ENCODE data around the gene AGTRAP. TPM values are rescaled to one million over a fixed set of nuclear protein-coding genes. Genes with fewer than 3 reads are reported as not detected.

The AGTRAP gene
- total RNA-seq, 2 experiments from 2014 or later, result 13.2 to 13.3 TPM

DNA sequence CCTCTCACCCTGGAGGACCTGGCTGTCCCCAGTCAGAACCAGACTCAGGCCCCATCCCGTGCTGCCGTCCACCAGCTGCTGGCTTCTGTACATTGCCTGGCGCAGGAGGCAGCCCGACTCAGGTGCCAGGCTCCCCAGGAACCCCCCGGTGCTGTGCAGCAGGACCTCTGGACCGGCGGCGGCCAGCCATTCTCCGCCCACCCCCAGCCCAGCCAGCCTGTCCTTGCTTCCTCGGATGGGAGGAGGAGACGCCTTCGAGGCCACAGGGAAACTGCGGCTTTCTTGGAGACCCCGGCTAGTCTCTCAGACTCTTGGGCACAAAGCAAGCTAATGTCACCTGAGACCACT lies 30.5 kb downstream of the AGTRAP start:
- Mint-ChIP-seq H3K4me3 (no peak overlapping the region), H3K9me3 (ENCODE audit: low read depth) (no peaks in the 10 kb centered on the region), H3K4me1 (no peaks in the 10 kb centered on the region), H3K27ac (no peak overlapping the region), H3K27me3 (peaks cover 8% of the 10 kb centered on the region), H3K36me3 (ENCODE audit: low read depth) (no peaks in the 10 kb centered on the region)
- POLR2A ChIA-PET, result interaction anchor here (0.6 kb wide), 1 partner anchor 433 kb away, joined by 3 read pairs; no protein-coding TSS in a partner anchor
- intact Hi-C loops (cut with DNase I, micrococcal nuclease), result no loop called here
- ATAC-seq (no peak), DNase-seq (no peak)
- CTCF ChIA-PET, result no interaction called here

DNA sequence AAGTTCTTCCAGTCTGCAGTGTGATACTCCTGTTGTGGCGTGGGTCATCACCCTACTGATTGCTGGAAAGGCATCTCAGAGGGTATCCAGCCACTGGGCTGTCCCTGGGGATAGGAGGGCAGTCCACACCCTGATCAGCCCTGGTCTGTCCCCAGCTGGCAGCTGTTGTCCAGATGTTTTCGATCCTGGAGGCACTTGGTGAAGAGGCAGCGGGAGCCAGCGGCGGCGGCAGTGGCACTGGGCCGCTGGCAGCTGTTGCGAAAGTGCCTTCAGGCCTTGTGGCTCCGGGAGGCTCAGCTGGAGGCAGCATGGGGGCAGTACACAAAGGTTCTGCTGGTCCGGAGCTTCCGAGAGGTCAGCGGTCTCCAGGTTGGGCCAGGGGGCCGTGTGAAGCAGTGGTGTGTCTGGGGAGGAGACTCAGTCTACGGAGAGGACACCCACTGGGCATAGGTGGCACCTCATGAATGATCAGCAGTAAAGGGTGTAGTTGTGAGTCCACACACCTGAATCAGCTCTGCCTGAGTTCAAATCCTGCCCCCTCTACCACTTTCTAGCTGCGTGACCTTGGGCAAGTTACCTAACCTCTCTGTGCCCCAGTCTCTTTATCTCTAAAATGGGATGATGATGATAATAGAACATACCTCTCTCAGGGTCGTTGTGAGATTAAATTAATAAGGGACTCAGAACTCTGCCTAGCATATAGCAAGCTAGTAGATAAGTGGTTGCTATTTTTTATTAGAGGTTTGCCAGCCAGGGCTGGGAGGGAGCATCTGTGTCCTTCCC lies 32.2 kb downstream of the AGTRAP start:
- H3K4me3 Mint-ChIP-seq, result no peak overlapping the region
- peaks cover 5% of the 10 kb centered on the region for H3K27me3 Mint-ChIP-seq
- intact Hi-C loops (cut with DNase I, micrococcal nuclease), result no loop called here
- CTCF ChIA-PET, result no interaction called here
- no peaks in the 10 kb centered on the region for H3K9me3 Mint-ChIP-seq (ENCODE audit: low read depth)
- no peak overlapping the region for H3K27ac Mint-ChIP-seq
- DNase-seq, result no peak
- H3K36me3 Mint-ChIP-seq (ENCODE audit: low read depth), result no peaks in the 10 kb centered on the region
- ATAC-seq, result no peak
- no peaks in the 10 kb centered on the region for H3K4me1 Mint-ChIP-seq
- POLR2A ChIA-PET, result no interaction called here

GRCh38 chr1:11768821-11769220 lies 32.9 kb downstream of the AGTRAP start:
- DNase-seq (no peak), ATAC-seq (no peak)
- H3K36me3 Mint-ChIP-seq (ENCODE audit: low read depth), result no peaks in the 10 kb centered on the region
- H3K27me3 Mint-ChIP-seq, result peaks cover under 1% of the 10 kb centered on the region
- no peak overlapping the region for H3K4me3 Mint-ChIP-seq
- no peak overlapping the region for H3K27ac Mint-ChIP-seq
- no peaks in the 10 kb centered on the region for H3K4me1 Mint-ChIP-seq
- ChIA-PET POLR2A (no interaction called here), CTCF (no interaction called here)
- H3K9me3 Mint-ChIP-seq (ENCODE audit: low read depth), result no peaks in the 10 kb centered on the region
- intact Hi-C loops (cut with DNase I, micrococcal nuclease), result no loop called here

GRCh38 chr1:11769274-11769673 lies 33.3 kb downstream of the AGTRAP start:
- Mint-ChIP-seq H3K27me3 (no peaks in the 10 kb centered on the region), H3K9me3 (ENCODE audit: low read depth) (no peaks in the 10 kb centered on the region), H3K4me3 (no peak overlapping the region), H3K36me3 (ENCODE audit: low read depth) (no peaks in the 10 kb centered on the region), H3K4me1 (no peaks in the 10 kb centered on the region), H3K27ac (no peak overlapping the region)
- DNase-seq, result no peak
- intact Hi-C loops (cut with DNase I, micrococcal nuclease), result no loop called here
- CTCF ChIA-PET, result no interaction called here
- ATAC-seq, result no peak
- POLR2A ChIA-PET, result no interaction called here

DNA sequence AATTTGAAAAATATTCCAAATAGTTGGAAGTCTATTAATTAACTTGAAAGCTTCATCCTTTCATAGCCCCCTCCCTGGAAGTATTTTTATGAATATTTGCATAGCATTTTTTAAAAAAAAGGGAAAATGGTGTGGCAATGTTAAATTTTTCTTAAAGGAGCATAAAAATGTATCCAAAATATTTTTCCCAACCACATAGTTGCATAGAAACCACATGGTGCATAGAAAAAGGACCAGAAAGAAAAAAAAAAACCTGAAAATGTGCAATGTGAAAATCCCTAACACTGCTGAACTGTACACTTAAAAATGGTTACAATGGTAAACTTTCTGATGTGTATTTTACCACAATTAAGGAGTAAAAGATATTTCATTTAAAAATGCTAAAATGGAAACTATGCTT lies 34.1 kb downstream of the AGTRAP start:
- H3K27me3 Mint-ChIP-seq, result no peaks in the 10 kb centered on the region
- DNase-seq, result no peak
- no peak for ATAC-seq
- H3K4me3 Mint-ChIP-seq, result no peak overlapping the region
- no peaks in the 10 kb centered on the region for H3K4me1 Mint-ChIP-seq
- ChIA-PET CTCF (no interaction called here), POLR2A (no interaction called here)
- H3K27ac Mint-ChIP-seq, result no peak overlapping the region
- intact Hi-C loops (cut with DNase I, micrococcal nuclease), result no loop called here
- no peaks in the 10 kb centered on the region for H3K9me3 Mint-ChIP-seq (ENCODE audit: low read depth)
- H3K36me3 Mint-ChIP-seq (ENCODE audit: low read depth), result no peaks in the 10 kb centered on the region

DNA sequence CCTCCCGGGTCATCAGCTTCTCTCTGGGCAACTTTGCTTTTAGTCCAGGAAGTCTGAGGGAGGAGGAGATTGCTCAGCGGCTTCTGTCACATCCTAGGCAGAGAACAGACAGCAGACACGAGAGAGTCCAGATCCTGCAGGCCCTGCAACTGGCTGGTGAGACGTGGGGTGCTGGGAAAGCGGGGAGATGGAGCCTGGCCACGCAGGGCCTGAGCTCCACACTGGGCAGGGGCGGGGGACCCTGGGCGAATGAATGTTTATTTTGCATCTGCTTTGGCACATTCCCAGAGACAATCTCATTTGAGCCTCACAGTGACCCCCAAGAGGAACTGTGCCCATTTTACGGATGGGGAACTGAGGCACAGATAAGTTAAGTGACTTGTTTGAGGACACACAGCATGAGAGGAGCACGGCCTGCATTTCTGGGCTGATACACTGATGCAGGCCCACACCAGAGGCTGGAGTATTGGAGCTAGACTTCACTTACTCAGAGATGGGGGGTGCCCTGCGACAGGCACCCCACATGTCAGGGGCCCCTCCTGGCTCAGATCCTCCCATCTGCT lies 35.6 kb downstream of the AGTRAP start:
- DNase-seq, result no peak
- Mint-ChIP-seq H3K27me3 (no peaks in the 10 kb centered on the region), H3K36me3 (ENCODE audit: low read depth) (no peaks in the 10 kb centered on the region), H3K4me1 (no peaks in the 10 kb centered on the region), H3K27ac (no peak overlapping the region), H3K9me3 (ENCODE audit: low read depth) (no peaks in the 10 kb centered on the region), H3K4me3 (no peak overlapping the region)
- CTCF ChIA-PET, result no interaction called here
- intact Hi-C loops (cut with DNase I, micrococcal nuclease), result no loop called here
- ATAC-seq, result no peak
- POLR2A ChIA-PET, result no interaction called here

DNA sequence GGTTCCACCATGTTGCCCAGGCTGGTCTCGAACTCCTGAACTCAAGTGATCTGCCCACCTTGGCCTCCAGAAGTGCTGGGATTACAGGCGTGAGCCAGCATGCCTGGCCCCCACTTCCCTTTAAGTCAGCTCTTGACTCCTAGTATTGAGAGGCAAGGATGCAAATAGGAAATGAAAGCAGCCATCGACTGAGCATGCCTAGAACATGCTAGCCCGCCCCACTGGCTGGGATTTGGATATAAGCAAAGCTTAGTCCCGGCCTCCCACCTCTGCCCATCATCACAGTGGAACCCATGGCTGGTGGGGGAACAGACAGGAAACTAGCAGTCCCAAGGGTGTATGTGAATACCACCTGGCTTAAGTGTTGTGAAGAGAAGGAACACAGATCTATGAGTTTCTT lies 36.5 kb downstream of the AGTRAP start:
- DNase-seq (no peak), ATAC-seq (no peak)
- Mint-ChIP-seq H3K27ac (no peak overlapping the region), H3K27me3 (no peaks in the 10 kb centered on the region), H3K9me3 (ENCODE audit: low read depth) (no peaks in the 10 kb centered on the region), H3K4me1 (no peaks in the 10 kb centered on the region), H3K36me3 (ENCODE audit: low read depth) (no peaks in the 10 kb centered on the region), H3K4me3 (no peak overlapping the region)
- intact Hi-C loops (cut with DNase I, micrococcal nuclease), result no loop called here
- ChIA-PET CTCF (interaction anchor here (0.6 kb wide), 1 partner anchor 13 kb away, joined by 3 read pairs; no protein-coding TSS in a partner anchor), POLR2A (no interaction called here)

GRCh38 chr1:11774753-11775152 lies 38.8 kb downstream of the AGTRAP start:
- no peak overlapping the region for H3K4me3 Mint-ChIP-seq
- CTCF ChIA-PET, result interaction anchor here (0.6 kb wide), 1 partner anchor 89 kb away, joined by 3 read pairs; no protein-coding TSS in a partner anchor

DNA sequence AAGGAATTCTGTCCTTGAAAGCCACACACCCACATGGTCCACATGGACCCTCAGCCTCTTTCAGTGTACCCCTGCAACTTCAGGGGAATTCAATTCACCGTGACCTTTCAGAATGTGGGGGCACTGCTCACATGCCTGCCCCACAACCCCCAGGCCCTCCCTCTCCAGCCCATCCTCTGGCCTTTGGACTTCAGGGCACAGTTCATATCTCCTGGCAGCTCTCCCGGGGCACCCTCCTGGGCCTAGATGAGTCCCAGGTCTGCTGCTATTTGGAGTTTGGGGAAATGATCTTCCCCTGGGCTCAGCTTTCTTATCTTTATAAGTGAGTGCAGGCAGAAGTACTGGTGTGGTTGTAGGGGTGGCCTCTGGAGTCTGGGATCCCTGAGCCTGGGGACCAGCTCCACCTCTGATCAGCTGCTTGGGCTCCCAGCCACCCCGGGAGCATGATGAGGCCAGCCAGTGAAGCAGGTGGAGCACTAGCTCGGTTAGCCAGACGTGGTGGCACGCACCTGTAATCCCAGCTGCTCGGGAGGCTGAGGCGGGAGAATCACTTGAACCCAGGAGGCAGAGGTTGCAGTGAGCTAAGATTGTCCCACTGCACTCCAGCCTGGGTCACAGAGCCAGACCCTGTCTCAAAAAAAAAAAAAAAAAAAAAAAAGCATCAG lies 41.9 kb downstream of the AGTRAP start:
- Mint-ChIP-seq H3K36me3 (ENCODE audit: low read depth) (no peaks in the 10 kb centered on the region), H3K4me1 (no peaks in the 10 kb centered on the region), H3K27ac (no peak overlapping the region), H3K27me3 (no peaks in the 10 kb centered on the region), H3K9me3 (ENCODE audit: low read depth) (no peaks in the 10 kb centered on the region), H3K4me3 (no peak overlapping the region)
- no peak for DNase-seq
- ChIA-PET CTCF (no interaction called here), POLR2A (interaction anchor here (0.6 to 0.7 kb wide), 3 partner anchors 74 to 912 kb away, joined by 3 to 6 read pairs (median 3); no protein-coding TSS in a partner anchor)
- ATAC-seq, result no peak
- intact Hi-C loops (cut with DNase I, micrococcal nuclease), result no loop called here

More at GRCh38 chr1:11774753-11775152, 38.8 kb downstream of the AGTRAP start:
- DNase-seq (no peak), ATAC-seq (no peak)
- Mint-ChIP-seq H3K4me1 (no peaks in the 10 kb centered on the region), H3K27me3 (no peaks in the 10 kb centered on the region), H3K27ac (no peak overlapping the region), H3K9me3 (ENCODE audit: low read depth) (no peaks in the 10 kb centered on the region), H3K36me3 (ENCODE audit: low read depth) (no peaks in the 10 kb centered on the region)
- intact Hi-C loops (cut with DNase I, micrococcal nuclease), result no loop called here
- POLR2A ChIA-PET, result no interaction called here

DNA sequence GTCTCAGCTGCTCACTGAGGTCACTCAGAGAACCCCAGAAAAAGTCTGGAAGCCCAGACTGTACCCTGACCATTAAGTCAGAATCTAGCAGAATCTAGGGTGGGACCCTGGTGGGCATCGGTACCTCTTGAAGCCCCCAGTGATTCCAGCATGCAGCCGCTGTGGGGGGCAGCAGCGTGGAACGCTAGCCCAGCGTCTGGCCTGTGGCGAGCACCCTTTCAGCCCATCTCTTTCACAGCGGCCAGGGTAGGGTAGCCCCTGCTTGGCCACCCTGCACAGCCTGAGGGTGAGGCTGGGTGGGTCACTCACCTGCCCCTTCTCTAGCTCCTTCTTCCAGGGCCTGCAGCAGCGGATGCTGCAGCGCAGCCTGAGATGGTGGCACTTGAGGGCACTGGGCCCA lies 42.4 kb downstream of the AGTRAP start:
- no peaks in the 10 kb centered on the region for H3K9me3 Mint-ChIP-seq (ENCODE audit: low read depth)
- intact Hi-C loops (cut with DNase I, micrococcal nuclease), result no loop called here
- no peak overlapping the region for H3K27ac Mint-ChIP-seq

DNA sequence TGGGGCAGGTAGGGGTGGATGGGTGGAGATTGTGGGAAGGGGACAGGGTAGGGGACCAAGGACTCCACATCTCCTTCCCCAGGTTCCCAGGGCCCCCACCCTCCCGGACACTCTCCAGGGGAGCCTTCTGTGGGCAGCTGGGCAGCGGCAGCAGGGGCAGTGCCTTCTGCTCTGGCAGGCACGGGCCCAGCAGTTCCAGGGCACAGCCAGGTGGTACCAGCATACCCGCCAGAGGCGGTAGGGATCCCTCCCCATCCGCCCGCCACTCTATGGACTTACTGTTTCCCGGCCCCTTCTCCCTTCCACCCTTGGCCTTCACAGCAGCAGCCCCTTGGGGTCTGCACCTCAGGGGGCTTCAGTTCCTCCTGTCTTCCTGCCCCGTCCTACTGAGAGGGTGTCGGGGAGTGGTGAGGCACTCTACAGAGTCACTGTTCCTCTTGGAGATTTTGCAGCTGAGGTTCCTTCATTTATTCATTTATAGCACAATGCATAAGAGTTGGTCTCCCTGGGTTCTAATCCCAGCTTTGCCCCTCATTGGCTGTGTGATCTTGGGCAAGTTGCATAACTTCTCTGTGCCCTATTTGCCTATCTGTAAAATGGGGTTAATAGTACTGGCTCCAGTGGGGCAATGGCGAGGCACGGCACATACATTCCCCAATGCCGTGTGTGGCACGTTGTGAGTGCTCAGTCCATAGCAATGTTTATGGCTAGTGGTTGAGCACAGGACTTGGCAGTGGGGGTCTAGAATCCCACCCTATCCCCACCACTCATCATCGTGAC lies 43.1 kb downstream of the AGTRAP start:
- ChIA-PET POLR2A (no interaction called here), CTCF (no interaction called here)
- no peak overlapping the region for H3K4me3 Mint-ChIP-seq
- no peak overlapping the region for H3K27ac Mint-ChIP-seq
- DNase-seq (no peak), ATAC-seq (no peak)
- no peaks in the 10 kb centered on the region for H3K9me3 Mint-ChIP-seq (ENCODE audit: low read depth)
- no peaks in the 10 kb centered on the region for H3K4me1 Mint-ChIP-seq
- no peaks in the 10 kb centered on the region for H3K27me3 Mint-ChIP-seq
- intact Hi-C loops (cut with DNase I, micrococcal nuclease), result no loop called here
- H3K36me3 Mint-ChIP-seq (ENCODE audit: low read depth), result no peaks in the 10 kb centered on the region

More for the DNA sequence above, 42.4 kb downstream of the AGTRAP start:
- CTCF ChIA-PET, result no interaction called here
- POLR2A ChIA-PET, result interaction anchor here (0.6 kb wide), 2 partner anchors 73 to 913 kb away, joined by 3 to 6 read pairs; no protein-coding TSS in a partner anchor
- no peaks in the 10 kb centered on the region for H3K36me3 Mint-ChIP-seq (ENCODE audit: low read depth)
- H3K4me1 Mint-ChIP-seq, result no peaks in the 10 kb centered on the region
- no peak for ATAC-seq
- no peaks in the 10 kb centered on the region for H3K27me3 Mint-ChIP-seq
- no peak overlapping the region for H3K4me3 Mint-ChIP-seq
- DNase-seq, result no peak

Data from activated CD4-positive, alpha-beta T cell treated with anti-CD3 and anti-CD28 coated beads for 36 hours (primary cell).